Ascending aorta (tissue), 2 donors: ENCODE data around the gene TGIF1. TPM values are rescaled to one million over a fixed set of nuclear protein-coding genes. Genes with fewer than 3 reads are reported as not detected.

Experiments used
- DNase-seq, 2 donors: peaks; one replicate each; pipeline ENCODE4 v3.0.0-alpha.2; 2019; ENCODE audit warnings: low spot score in 2 of 2
- H3K27ac ChIP-seq, 2 donors: fragments of 200-600 bp; sonication (generic); one replicate each; pipeline ENCODE4 v1.5.1; 2016 to 2017; ENCODE audit warnings: mild to moderate bottlenecking in 1 of 2
- H3K27me3 ChIP-seq: fragments of 200-600 bp; sonication (generic); one replicate; pipeline ENCODE4 v1.5.1; 2017
- H3K36me3 ChIP-seq, 2 donors: fragments of 200-600 bp; sonication (generic); one replicate each; pipeline ENCODE4 v1.5.1; 2016
- H3K4me1 ChIP-seq, 2 donors: fragments of 200-600 bp; sonication (generic); one replicate each; pipeline ENCODE4 v1.5.1; 2016 to 2017; ENCODE audit warnings: mild to moderate bottlenecking in 1 of 2
- H3K4me3 ChIP-seq, 2 donors: fragments of 200-600 bp; sonication (generic); one replicate each; pipeline ENCODE4 v1.5.1; 2016 to 2017; ENCODE audit warnings: mild to moderate bottlenecking in 1 of 2
- H3K9me3 ChIP-seq, 2 donors: fragments of 200-600 bp; sonication (generic); one replicate each; pipeline ENCODE4 v1.5.1; 2016
- intact Hi-C: fragments of 100-400 bp; cut with DNase I; formaldehyde crosslinking; loops from one replicate; pipeline ENCODE4 v1.15.1; 2023
- total RNA-seq: library from RNA; depleted of rRNA; stranded (reverse); fragments of >200 nt; gene quantifications from one replicate; pipeline ENCODE4 v1.1.0, GENCODE V29; 2016
- TF ChIP-seq, protein P1 (sequence below), 3 experiments: fragments of 200-600 bp in 2 of 3; fragments of 450-650 bp in 1 of 3; sonication (generic) in 2 of 3; IDR thresholded peaks; one replicate each; pipeline ENCODE4 v1.5.1; 2016 to 2019; ENCODE audit warnings: antibody characterized with exemption in 3 of 3, mild to moderate bottlenecking in 1 of 3, moderate library complexity in 1 of 3

Gene TGIF1
- total RNA-seq, 1 donor from 2014 or later = 39.7 TPM

- Histone ChIP-seq H3K4me1 (no peaks in the 10 kb centered on the region), H3K4me3 (no peak overlapping the region), H3K27ac (no peak overlapping the region), H3K27me3 (no peaks in the 10 kb centered on the region), H3K9me3 (no peaks in the 10 kb centered on the region), H3K36me3 (no peaks in the 10 kb centered on the region)
- no peak for DNase-seq
- intact Hi-C loops = no loop called here
- TF ChIP-seq, protein P1, sequence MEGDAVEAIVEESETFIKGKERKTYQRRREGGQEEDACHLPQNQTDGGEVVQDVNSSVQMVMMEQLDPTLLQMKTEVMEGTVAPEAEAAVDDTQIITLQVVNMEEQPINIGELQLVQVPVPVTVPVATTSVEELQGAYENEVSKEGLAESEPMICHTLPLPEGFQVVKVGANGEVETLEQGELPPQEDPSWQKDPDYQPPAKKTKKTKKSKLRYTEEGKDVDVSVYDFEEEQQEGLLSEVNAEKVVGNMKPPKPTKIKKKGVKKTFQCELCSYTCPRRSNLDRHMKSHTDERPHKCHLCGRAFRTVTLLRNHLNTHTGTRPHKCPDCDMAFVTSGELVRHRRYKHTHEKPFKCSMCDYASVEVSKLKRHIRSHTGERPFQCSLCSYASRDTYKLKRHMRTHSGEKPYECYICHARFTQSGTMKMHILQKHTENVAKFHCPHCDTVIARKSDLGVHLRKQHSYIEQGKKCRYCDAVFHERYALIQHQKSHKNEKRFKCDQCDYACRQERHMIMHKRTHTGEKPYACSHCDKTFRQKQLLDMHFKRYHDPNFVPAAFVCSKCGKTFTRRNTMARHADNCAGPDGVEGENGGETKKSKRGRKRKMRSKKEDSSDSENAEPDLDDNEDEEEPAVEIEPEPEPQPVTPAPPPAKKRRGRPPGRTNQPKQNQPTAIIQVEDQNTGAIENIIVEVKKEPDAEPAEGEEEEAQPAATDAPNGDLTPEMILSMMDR (IDR thresholded peaks at IDR 0.05) = no peak
These were observed 15.3 kb upstream of the TGIF1 start for GRCh38 chr18:3434685-3435084.

- Histone ChIP-seq H3K36me3 (no peaks in the 10 kb centered on the region), H3K27me3 (no peaks in the 10 kb centered on the region), H3K4me1 (no peaks in the 10 kb centered on the region), H3K9me3 (no peaks in the 10 kb centered on the region), H3K27ac (no peak overlapping the region), H3K4me3 (no peak overlapping the region)
- intact Hi-C loops = loop anchor here (10.0 kb wide), 1 partner anchor 544 kb away; no protein-coding TSS in a partner anchor
- TF ChIP-seq, protein P1 (IDR thresholded peaks at IDR 0.05) = no peak
- no peak for DNase-seq
These were observed 9.6 kb upstream of the TGIF1 start for GRCh38 chr18:3440341-3440740.

GRCh38 chr18:3441290-3441689 lies 8.7 kb upstream of the TGIF1 start:
- no peaks in the 10 kb centered on the region for H3K9me3 ChIP-seq
- no peaks in the 10 kb centered on the region for H3K27me3 ChIP-seq
- peak in 1 of 2 donors; percentile 68 for DNase-seq
- no peaks in the 10 kb centered on the region for H3K36me3 ChIP-seq
- intact Hi-C loops = loop anchor here (10.0 kb wide), 1 partner anchor 544 kb away; no protein-coding TSS in a partner anchor
- TF ChIP-seq, protein P1 (IDR thresholded peaks at IDR 0.05) = peak in 1 of 3 experiments; percentile 13
- H3K4me3 ChIP-seq = no peak overlapping the region
- no peak overlapping the region for H3K27ac ChIP-seq
- peaks cover 0 to 3% of the 10 kb centered on the region in 2 donors for H3K4me1 ChIP-seq

GRCh38 chr18:3442919-3443318 lies 7.1 kb upstream of the TGIF1 start:
- Histone ChIP-seq H3K4me3 (no peak overlapping the region), H3K9me3 (no peaks in the 10 kb centered on the region), H3K4me1 (peaks cover 7 to 11% of the 10 kb centered on the region in 2 donors), H3K36me3 (no peaks in the 10 kb centered on the region), H3K27ac (no peak overlapping the region), H3K27me3 (no peaks in the 10 kb centered on the region)
- intact Hi-C loops = loop anchor here (10.0 kb wide), 1 partner anchor 542 kb away; no protein-coding TSS in a partner anchor
- TF ChIP-seq, protein P1 (IDR thresholded peaks at IDR 0.05) = no peak
- no peak for DNase-seq

DNA sequence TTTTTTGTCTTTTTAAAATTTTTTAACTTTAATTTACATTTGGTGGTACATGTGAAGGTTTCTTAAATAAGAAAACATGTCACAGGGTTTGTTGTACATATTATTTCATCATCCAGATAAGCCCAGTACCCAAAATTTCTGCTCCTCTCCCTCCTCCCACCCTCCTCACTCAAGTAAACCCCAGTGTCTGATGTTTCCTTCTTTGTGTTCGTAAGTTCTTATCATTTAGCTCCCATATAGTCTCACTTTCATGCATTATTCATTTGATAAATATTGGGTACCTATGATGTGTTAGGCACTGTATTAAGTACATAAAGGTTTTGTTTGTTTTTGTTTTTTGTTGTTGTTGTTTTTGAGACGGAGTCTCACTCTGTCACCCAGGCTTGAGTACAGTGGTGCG lies 5.7 kb upstream of the TGIF1 start:
- TF ChIP-seq, protein P1 (IDR thresholded peaks at IDR 0.05) = no peak
- no peaks in the 10 kb centered on the region for H3K36me3 ChIP-seq
- H3K27ac ChIP-seq = no peak overlapping the region
- intact Hi-C loops = loop anchor here (10.0 kb wide), 1 partner anchor 541 kb away; no protein-coding TSS in a partner anchor
- H3K9me3 ChIP-seq = no peaks in the 10 kb centered on the region
- H3K4me1 ChIP-seq = peaks cover 7 to 11% of the 10 kb centered on the region in 2 donors
- H3K4me3 ChIP-seq = no peak overlapping the region
- no peak for DNase-seq
- H3K27me3 ChIP-seq = no peaks in the 10 kb centered on the region

DNA sequence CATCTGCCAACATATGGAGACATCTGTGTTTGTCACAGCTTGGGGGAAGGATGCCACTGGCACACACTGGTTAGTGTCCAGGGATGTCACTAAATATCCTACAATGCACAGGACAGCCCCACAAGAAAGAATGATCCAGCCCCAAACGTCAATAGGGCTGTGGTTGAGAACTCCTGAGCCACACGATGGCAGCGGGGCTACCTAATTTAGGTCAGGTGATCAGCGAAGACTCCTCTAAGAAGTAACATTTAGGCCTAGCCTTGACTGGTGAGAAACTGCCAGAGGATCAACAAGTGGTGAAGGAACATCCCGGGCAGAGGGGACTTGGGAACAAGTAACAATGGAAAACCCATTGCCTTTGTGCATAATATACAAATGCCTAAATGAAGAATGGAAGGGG lies 5.0 kb upstream of the TGIF1 start:
- no peak for DNase-seq
- Histone ChIP-seq H3K27ac (no peak overlapping the region), H3K4me3 (no peak overlapping the region), H3K27me3 (no peaks in the 10 kb centered on the region), H3K9me3 (no peaks in the 10 kb centered on the region), H3K4me1 (peaks cover 7 to 11% of the 10 kb centered on the region in 2 donors), H3K36me3 (no peaks in the 10 kb centered on the region)
- TF ChIP-seq, protein P1 (IDR thresholded peaks at IDR 0.05) = no peak
- intact Hi-C loops = loop anchor here (5.0 to 10.0 kb wide), 3 partner anchors 207 to 788 kb away; partner anchors contain the start of gene SMCHD1
